Spleen (tissue), 7 donors: ENCODE measurements around the gene KRTAP2-2.

ENCODE experiments used
- CTCF ChIP-seq, 11 experiments: fragments of 200-600 bp in 7 of 11; fragments of 450-650 bp in 4 of 11; sonication (generic) in 4 of 11; IDR thresholded peaks in 8 of 11; conservative IDR thresholded peaks in 3 of 11; 1 replicate in 7 of 11; 2 replicates in 4 of 11; pipeline versions ENCODE4 v1.4.0 to v1.8.0; 2016 to 2021; ENCODE audit warnings: antibody characterized with exemption in 11 of 11, inconsistent platforms in 4 of 11, mild to moderate bottlenecking in 1 of 11
- POLR2A ChIP-seq, 3 donors: fragments of 450-650 bp; IDR thresholded peaks; one replicate each; pipeline ENCODE4 v1.5.1; 2017; ENCODE audit warnings: antibody characterized with exemption in 3 of 3, mild to moderate bottlenecking in 1 of 3
- POLR2AphosphoS5 ChIP-seq, 3 donors: sonication (generic); formaldehyde crosslinking; IDR thresholded peaks; one replicate each; pipeline ENCODE4 v1.5.1; 2017; ENCODE audit warnings: antibody characterized with exemption in 3 of 3
- donor health status: DM: no; HTN: no; CAD: no; lungs with moderate emphysema.
- donor health status: DM: no; HTN: no; CAD: no.
- donor health status: DM: no; HTN: no; CAD: no.

GRCh38 chr17:41073676-41074075 is 18.6 kb upstream of the KRTAP2-2 start:
- TF ChIP-seq CTCF (IDR thresholded peaks at IDR 0.05 in 8 of 11, conservative IDR thresholded peaks at IDR 0.05 in 3 of 11) = no peak
- no peak for TF ChIP-seq POLR2AphosphoS5 (IDR thresholded peaks at IDR 0.05)
- TF ChIP-seq POLR2A (IDR thresholded peaks at IDR 0.05) = no peak
